Fibroblast of villous mesenchyme (primary cell): ENCODE measurements around the gene AQP11. TPM values are rescaled to one million over a fixed set of nuclear protein-coding genes. Genes with fewer than 3 reads are reported as not detected.
"Not testable (repeated sequence)": the region's sequence is repeated elsewhere in the genome, so short reads cannot be mapped to it uniquely, and the experiment has no call there.

Source experiments
- DNase-seq: peaks from one replicate; pipeline ENCODE4 v3.0.0-alpha.2; 2010; ENCODE audit warnings: low read depth
- H3K4me3 ChIP-seq: 2 replicates; pipeline ENCODE4 v1.5.1; 2011; ENCODE audit warnings: low read depth, mild to moderate bottlenecking, low read length
- CTCF ChIP-seq: IDR thresholded peaks from 2 replicates; pipeline ENCODE4 v1.5.1; 2012; ENCODE audit warnings: low read depth, mild to moderate bottlenecking, low read length; ENCODE audit not compliant: insufficient read depth
- total RNA-seq: library from RNA; depleted of rRNA; stranded (reverse); fragments of >200 nt; gene quantifications from 2 replicates; pipeline ENCODE4 v1.2.3, GENCODE V29; 2012

The AQP11 gene, protein sequence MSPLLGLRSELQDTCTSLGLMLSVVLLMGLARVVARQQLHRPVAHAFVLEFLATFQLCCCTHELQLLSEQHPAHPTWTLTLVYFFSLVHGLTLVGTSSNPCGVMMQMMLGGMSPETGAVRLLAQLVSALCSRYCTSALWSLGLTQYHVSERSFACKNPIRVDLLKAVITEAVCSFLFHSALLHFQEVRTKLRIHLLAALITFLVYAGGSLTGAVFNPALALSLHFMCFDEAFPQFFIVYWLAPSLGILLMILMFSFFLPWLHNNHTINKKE
- total RNA-seq = 1.6 and 1.7 TPM in 2 replicates

DNA sequence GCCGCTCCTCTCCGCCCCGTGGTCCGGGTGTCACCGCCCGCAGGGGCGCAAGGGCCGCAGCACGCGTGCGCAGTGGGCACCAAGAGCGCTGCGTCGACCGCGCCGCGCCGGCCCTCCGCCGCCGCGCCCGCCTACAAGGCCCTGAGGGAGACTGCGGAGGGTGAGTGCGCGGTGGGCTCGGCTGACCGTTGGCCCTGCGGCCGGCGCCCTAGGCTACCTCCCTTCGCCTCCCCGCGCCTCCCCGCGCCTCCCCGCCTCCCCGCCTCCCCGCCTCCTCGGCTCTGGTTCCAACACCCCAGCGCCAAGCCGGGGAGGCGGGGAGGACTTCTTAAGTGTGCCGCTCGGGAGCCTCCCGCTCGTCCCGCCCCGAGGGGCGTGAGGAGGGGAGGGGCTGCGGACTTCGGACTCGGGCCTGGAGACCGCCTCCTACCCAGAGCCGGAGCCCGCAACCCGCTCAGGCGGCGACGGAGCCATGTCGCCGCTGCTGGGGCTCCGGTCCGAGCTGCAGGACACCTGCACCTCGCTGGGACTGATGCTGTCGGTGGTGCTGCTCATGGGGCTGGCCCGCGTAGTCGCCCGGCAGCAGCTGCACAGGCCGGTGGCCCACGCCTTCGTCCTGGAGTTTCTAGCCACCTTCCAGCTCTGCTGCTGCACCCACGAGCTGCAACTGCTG, at the start of gene AQP11:
TSS of gene AQP11 (plus strand) at position 433 of the 673 bp plus-strand sequence. CDS start at position 473, 40 bp downstream.
- DNase-seq = peak; percentile 86
- TF ChIP-seq CTCF = no peak

GRCh38 chr11:77542296-77542695, 47.5 kb upstream of the AQP11 start:
- no peak overlapping the region for H3K4me3 ChIP-seq
- no peak for DNase-seq
- no peak for TF ChIP-seq CTCF

More for the DNA sequence above, at the start of gene AQP11:
- peak within 1 kb of the TSS; percentile 73 for H3K4me3 ChIP-seq

GRCh38 chr11:77547047-77547836, 42.5 kb upstream of the AQP11 start:
- no peak for TF ChIP-seq CTCF
- no peak for DNase-seq
- H3K4me3 ChIP-seq = no peak overlapping the region

DNA sequence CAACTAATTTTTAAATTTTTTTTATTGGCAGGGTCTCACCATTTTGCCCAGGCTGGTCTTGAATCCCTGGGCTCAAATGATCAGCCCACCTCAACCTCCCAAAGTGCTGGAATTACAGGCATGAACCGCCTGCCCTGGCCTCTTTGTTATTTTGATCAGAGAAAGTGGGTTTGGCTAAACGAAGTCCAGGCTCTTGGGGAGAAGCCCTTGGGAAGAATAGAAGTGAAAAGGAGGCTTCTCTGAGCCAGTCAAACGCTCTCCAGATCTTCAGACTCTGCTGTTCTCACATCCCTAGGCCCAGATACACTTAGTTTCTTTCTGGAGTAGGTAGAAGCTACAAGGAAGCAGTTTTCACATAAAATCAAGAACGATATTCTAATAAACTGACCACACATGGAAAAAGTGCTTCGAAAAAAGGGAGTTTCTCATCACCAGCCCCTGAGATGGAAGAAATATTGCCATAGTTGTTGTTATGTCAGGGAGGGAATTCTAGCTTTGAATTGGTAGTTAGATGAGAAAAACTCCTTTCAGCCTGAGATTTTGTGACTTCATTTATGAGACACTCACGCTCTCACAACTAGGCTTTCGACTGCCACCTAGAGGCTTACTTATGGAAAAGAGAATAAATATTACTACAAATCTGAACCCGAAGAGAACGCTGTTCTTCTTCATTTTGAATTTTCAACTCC, 41.7 kb upstream of the AQP11 start:
- peak; percentile 65 for TF ChIP-seq CTCF
- peak; percentile 74 for DNase-seq
- H3K4me3 ChIP-seq = no peak overlapping the region

DNA sequence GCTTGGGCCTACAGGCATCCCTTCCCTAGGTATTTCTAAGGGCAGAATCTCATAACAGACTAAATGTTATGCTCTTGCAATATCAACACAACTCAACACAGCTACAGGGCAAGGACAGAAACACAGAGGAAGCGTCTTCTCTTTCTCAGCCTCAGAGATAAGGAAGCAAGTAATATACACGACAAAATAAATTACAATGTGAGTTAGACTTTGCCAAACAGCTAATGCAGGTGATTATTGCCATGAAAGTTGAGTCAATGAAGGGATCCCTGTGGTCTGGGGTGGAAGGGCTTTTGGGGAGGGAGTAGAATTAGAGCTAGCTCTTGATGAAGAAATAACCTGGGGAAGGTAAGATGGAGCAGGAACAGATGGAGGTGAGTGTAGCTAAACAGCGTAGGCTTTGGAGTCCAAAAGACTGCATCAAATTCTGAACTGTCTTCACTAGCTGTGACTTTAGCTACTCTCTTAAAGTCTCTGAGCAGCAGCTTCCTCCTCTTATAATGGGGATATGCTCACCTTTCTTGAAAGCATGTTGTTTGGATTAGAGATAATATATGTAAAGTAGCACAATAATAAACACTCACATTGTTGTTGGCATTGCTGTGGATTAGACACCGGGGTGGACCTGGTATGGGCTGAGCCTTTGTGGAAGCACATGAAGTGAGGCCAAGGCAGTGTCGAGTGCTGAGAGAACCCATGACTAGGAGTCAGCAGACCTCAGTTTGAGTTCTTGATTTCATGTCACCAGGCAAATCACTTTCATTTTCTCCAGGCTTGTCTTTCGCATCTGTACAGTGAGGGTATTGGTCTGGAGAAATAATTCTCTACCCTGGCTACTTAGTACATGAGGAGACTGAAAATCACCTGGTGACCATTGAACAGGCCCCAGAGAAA, 41.0 kb upstream of the AQP11 start:
- no peak for DNase-seq
- no peak for TF ChIP-seq CTCF
- no peak overlapping the region for H3K4me3 ChIP-seq

GRCh38 chr11:77551426-77551825, 38.3 kb upstream of the AQP11 start:
- not testable (repeated sequence) for H3K4me3 ChIP-seq, DNase-seq
